Testis (tissue), 2 donors: ENCODE data around the gene HEXIM1.

Experiments used
- POLR2A ChIP-seq: fragments of 450-650 bp; IDR thresholded peaks from one replicate; pipeline ENCODE4 v1.6.1; 2017; ENCODE audit warnings: antibody characterized with exemption, mild to moderate bottlenecking, moderate library complexity
- TF ChIP-seq, protein P1 (sequence below), 3 experiments: fragments of 450-650 bp in 2 of 3; fragments of 200-600 bp in 1 of 3; sonication (generic) in 1 of 3; IDR thresholded peaks; one replicate each; pipeline ENCODE4 v1.5.1; 2016 to 2019; ENCODE audit warnings: antibody characterized with exemption in 3 of 3, mild to moderate bottlenecking in 2 of 3, moderate library complexity in 1 of 3

DNA sequence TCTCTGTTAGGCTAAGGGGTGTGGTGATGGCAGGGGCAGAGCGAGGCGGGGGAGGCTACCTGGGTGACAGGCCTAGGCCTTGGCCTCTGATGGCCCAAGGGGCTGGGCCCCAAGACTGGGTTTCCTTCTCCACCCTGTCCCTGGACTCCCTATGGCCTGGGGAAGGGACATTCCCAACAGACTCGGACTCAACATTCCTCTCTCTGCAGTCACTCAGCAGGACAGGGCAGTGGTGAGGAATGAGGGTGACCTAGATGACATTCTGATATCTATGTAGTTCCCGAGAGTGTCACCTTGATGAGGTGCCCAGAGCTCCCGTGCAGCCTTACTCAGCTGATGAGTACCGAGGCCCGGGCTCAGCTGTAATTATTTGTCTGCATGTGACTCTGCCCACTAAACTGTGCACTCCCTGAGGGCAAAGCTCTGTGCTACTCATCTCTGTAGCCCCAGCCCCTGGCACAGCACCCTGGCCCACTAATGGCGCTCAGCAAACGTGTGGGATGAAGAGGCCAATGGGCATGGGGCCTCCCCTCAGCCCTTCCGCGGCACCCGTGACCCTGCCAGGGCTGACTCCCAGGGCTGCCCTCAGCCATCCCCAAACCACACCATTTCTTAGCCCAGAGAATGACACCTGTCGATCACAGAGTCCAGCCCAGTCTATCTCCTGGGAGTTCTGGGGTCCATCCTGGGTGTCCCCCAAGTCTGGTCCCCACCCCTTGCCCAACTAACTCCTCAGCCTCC, 18.2 kb upstream of the HEXIM1 start:
- no peak for TF ChIP-seq POLR2A
- TF ChIP-seq, protein P1, sequence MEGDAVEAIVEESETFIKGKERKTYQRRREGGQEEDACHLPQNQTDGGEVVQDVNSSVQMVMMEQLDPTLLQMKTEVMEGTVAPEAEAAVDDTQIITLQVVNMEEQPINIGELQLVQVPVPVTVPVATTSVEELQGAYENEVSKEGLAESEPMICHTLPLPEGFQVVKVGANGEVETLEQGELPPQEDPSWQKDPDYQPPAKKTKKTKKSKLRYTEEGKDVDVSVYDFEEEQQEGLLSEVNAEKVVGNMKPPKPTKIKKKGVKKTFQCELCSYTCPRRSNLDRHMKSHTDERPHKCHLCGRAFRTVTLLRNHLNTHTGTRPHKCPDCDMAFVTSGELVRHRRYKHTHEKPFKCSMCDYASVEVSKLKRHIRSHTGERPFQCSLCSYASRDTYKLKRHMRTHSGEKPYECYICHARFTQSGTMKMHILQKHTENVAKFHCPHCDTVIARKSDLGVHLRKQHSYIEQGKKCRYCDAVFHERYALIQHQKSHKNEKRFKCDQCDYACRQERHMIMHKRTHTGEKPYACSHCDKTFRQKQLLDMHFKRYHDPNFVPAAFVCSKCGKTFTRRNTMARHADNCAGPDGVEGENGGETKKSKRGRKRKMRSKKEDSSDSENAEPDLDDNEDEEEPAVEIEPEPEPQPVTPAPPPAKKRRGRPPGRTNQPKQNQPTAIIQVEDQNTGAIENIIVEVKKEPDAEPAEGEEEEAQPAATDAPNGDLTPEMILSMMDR (IDR thresholded peaks at IDR 0.05): no peak
